ENCODE data around the gene ELF4. TPM values are rescaled to one million over a fixed set of nuclear protein-coding genes. Genes with fewer than 3 reads are reported as not detected.

ELF4 gene
- total and polyA plus RNA-seq, 9 of the 15 experiments (the other 6 are each of a cell fraction or from before 2014, with no cell fraction given), result 5.9 to 55.8 (median 25.2) TPM

DNA sequence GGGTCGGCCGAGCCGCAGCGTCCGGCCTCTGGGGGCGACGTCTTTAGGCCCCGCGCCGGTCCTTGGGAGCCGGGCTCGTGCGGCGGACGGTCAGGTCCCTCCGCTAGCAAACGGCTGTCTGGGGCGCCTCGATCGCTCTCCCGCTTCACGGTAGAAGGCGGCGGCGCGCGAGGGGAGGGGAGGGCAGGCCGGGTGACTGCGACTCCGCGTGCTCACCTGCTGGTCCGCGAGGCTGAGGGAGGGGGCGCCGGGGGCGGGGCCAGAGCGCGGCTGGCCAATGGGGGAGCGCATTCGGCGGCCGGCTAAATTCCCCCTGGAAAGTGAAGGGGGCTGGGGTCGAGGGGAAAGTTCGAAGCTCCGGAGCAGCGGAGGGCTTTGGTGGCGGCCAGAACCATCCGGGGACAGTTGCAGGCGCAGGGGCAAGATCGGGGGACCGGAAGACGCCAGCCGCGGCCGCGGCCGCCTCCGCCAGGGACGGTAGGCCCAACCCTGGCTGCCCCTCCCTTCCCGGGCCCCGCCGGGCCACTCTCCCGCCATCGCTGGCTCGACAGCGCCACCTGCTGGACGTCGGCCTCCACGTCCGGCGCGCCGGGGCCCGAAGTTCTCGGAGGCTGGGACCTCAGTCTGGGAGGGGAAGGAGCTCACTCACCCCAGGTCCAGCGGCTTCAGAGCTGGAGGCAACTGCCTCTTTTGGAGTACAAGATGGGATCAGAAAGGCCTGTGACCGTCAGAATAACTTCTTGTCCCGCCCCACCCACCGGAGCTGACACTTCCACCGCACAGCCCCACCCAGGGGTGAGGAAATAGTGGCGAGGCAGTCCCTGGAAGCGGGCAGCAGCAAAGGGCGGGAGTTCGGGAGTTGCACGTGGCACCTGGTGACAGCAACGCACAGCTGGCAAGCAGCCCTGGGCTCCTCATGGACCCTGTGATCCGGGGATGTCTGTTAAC, 49.9 kb downstream of the ELF4 start (continued):
- TF ChIP-seq, protein P1, sequence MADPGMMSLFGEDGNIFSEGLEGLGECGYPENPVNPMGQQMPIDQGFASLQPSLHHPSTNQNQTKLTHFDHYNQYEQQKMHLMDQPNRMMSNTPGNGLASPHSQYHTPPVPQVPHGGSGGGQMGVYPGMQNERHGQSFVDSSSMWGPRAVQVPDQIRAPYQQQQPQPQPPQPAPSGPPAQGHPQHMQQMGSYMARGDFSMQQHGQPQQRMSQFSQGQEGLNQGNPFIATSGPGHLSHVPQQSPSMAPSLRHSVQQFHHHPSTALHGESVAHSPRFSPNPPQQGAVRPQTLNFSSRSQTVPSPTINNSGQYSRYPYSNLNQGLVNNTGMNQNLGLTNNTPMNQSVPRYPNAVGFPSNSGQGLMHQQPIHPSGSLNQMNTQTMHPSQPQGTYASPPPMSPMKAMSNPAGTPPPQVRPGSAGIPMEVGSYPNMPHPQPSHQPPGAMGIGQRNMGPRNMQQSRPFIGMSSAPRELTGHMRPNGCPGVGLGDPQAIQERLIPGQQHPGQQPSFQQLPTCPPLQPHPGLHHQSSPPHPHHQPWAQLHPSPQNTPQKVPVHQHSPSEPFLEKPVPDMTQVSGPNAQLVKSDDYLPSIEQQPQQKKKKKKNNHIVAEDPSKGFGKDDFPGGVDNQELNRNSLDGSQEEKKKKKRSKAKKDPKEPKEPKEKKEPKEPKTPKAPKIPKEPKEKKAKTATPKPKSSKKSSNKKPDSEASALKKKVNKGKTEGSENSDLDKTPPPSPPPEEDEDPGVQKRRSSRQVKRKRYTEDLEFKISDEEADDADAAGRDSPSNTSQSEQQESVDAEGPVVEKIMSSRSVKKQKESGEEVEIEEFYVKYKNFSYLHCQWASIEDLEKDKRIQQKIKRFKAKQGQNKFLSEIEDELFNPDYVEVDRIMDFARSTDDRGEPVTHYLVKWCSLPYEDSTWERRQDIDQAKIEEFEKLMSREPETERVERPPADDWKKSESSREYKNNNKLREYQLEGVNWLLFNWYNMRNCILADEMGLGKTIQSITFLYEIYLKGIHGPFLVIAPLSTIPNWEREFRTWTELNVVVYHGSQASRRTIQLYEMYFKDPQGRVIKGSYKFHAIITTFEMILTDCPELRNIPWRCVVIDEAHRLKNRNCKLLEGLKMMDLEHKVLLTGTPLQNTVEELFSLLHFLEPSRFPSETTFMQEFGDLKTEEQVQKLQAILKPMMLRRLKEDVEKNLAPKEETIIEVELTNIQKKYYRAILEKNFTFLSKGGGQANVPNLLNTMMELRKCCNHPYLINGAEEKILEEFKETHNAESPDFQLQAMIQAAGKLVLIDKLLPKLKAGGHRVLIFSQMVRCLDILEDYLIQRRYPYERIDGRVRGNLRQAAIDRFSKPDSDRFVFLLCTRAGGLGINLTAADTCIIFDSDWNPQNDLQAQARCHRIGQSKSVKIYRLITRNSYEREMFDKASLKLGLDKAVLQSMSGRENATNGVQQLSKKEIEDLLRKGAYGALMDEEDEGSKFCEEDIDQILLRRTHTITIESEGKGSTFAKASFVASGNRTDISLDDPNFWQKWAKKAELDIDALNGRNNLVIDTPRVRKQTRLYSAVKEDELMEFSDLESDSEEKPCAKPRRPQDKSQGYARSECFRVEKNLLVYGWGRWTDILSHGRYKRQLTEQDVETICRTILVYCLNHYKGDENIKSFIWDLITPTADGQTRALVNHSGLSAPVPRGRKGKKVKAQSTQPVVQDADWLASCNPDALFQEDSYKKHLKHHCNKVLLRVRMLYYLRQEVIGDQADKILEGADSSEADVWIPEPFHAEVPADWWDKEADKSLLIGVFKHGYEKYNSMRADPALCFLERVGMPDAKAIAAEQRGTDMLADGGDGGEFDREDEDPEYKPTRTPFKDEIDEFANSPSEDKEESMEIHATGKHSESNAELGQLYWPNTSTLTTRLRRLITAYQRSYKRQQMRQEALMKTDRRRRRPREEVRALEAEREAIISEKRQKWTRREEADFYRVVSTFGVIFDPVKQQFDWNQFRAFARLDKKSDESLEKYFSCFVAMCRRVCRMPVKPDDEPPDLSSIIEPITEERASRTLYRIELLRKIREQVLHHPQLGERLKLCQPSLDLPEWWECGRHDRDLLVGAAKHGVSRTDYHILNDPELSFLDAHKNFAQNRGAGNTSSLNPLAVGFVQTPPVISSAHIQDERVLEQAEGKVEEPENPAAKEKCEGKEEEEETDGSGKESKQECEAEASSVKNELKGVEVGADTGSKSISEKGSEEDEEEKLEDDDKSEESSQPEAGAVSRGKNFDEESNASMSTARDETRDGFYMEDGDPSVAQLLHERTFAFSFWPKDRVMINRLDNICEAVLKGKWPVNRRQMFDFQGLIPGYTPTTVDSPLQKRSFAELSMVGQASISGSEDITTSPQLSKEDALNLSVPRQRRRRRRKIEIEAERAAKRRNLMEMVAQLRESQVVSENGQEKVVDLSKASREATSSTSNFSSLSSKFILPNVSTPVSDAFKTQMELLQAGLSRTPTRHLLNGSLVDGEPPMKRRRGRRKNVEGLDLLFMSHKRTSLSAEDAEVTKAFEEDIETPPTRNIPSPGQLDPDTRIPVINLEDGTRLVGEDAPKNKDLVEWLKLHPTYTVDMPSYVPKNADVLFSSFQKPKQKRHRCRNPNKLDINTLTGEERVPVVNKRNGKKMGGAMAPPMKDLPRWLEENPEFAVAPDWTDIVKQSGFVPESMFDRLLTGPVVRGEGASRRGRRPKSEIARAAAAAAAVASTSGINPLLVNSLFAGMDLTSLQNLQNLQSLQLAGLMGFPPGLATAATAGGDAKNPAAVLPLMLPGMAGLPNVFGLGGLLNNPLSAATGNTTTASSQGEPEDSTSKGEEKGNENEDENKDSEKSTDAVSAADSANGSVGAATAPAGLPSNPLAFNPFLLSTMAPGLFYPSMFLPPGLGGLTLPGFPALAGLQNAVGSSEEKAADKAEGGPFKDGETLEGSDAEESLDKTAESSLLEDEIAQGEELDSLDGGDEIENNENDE (IDR thresholded peaks at IDR 0.05; ENCODE audit: low read depth, low read length), result no peak
- TF ChIP-seq BMI1 (IDR thresholded peaks at IDR 0.05; ENCODE audit: low read length), result no peak
- TF ChIP-seq U2AF1 (optimal IDR thresholded peaks at IDR 0.05; ENCODE audit: low read depth, low read length), result no peak
- TF ChIP-seq SMAD1 (IDR thresholded peaks at IDR 0.05; ENCODE audit: low read depth, low read length, partially characterized antibody), result no peak
- TF ChIP-seq ETV6 (IDR thresholded peaks at IDR 0.05; ENCODE audit: borderline replicate concordance in 1 of 2, low read depth in 2 of 2, low read length in 1 of 2), result no peak
- TF ChIP-seq ETV6 (CRISPR knock-in tag; IDR thresholded peaks at IDR 0.05; ENCODE audit: borderline replicate concordance), result no peak
- TF ChIP-seq KHSRP (IDR thresholded peaks at IDR 0.05), result no peak
- no peak for TF ChIP-seq ZNF232 (CRISPR knock-in tag; IDR thresholded peaks at IDR 0.05)
- peak; percentile 83 for TF ChIP-seq POLR2G (IDR thresholded peaks at IDR 0.05; ENCODE audit: low read depth, low read length)
- TF ChIP-seq ARID2 (IDR thresholded peaks at IDR 0.05), result peak; percentile 34; the same call in 1 of the 2 replicates
- TF ChIP-seq ZNF197 (CRISPR knock-in tag; IDR thresholded peaks at IDR 0.05; ENCODE audit: low read depth), result no peak
- no peak for TF ChIP-seq HSF4 (CRISPR knock-in tag; IDR thresholded peaks at IDR 0.05; ENCODE audit: borderline replicate concordance)

All from K562 (cell line).